HepG2 (cell line): ENCODE data around the gene NHERF2. TPM values are rescaled to one million over a fixed set of nuclear protein-coding genes. Genes with fewer than 3 reads are reported as not detected.

ENCODE experiments used
- ATAC-seq: fragments of 200-7000 bp; cut with Tn5 transposase; 3 replicates; pipeline ENCODE4 v1.9.1; 2020; ENCODE audit warnings: mild to moderate bottlenecking, moderate library complexity
- BruUV-seq: library from RNA; stranded (reverse); fragments of 400-500 nt; replicated peaks from 2 replicates; lab custom pipeline; 2021; lab: Mats Ljungman, UMichigan
- CTCF ChIA-PET: fragments of 300-600 bp; formaldehyde crosslinking; extraction: SDS; loops from one replicate; lab custom pipeline; 2021; ENCODE audit warnings: low total read pairs, inconsistent platforms, low intra/inter-chr PET ratio; lab: Yijun Ruan, JAX
- POLR2A ChIA-PET: fragments of 350-600 bp; sonication (Branson Sonifier 250); formaldehyde crosslinking; loops from one replicate; lab custom pipeline; 2020; ENCODE audit warnings: antibody characterized with exemption, inconsistent platforms; lab: Yijun Ruan, JAX
- DNase-seq: peaks from one replicate; pipeline ENCODE4 v3.0.0-alpha.2; 2015; ENCODE audit warnings: low spot score
- FAIRE-seq: peaks from 3 replicates; lab custom pipeline; 2011; peaks lifted over from hg19 to GRCh38; lab: Jason Lieb, UNC
- H2AFZ ChIP-seq: one replicate; pipeline ENCODE4 v1.6.1; 2011; ENCODE audit warnings: low read length, inconsistent platforms
- H3K27ac ChIP-seq: fragments of 300-600 bp; 3 replicates; pipeline ENCODE4 v1.8.0; 2011; ENCODE audit warnings: mixed run types, mild to moderate bottlenecking, mixed read lengths, low read length, inconsistent platforms; ENCODE audit not compliant: insufficient read depth; ENCODE audit errors: extremely low read length
- H3K27me3 ChIP-seq, 2 experiments: fragments of 200-600 bp in 1 of 2; 2 replicates in 1 of 2; 3 replicates in 1 of 2; pipeline versions ENCODE4 v1.6.0 to v1.8.0; 2011; ENCODE audit warnings: low read length in 2 of 2, mild to moderate bottlenecking in 2 of 2, moderate library complexity in 2 of 2, inconsistent platforms in 1 of 2; ENCODE audit not compliant: insufficient read depth in 2 of 2, control insufficient read depth in 1 of 2
- H3K36me3 ChIP-seq, 2 experiments: fragments of 200-600 bp in 1 of 2; replicated peaks in 1 of 2; 2 replicates in 1 of 2; 3 replicates in 1 of 2; pipeline versions ENCODE4 v1.5.1 to v1.8.0; 2011; ENCODE audit warnings: low read length in 2 of 2, inconsistent platforms in 1 of 2; ENCODE audit not compliant: insufficient read depth in 2 of 2, control insufficient read depth in 1 of 2
- H3K4me1 ChIP-seq: 2 replicates; pipeline ENCODE4 v1.5.1; 2012; ENCODE audit warnings: low read length, inconsistent platforms; ENCODE audit not compliant: insufficient read depth
- H3K4me2 ChIP-seq: 2 replicates; pipeline ENCODE4 v1.6.0; 2011; ENCODE audit warnings: low read depth, low read length, inconsistent platforms
- H3K4me3 ChIP-seq, 3 experiments: fragments of 200-600 bp in 1 of 3; sonication (generic), shearing (Covaris generic) in 1 of 3; replicated peaks in 1 of 3; 2 replicates each; pipeline ENCODE4 v1.5.1; 2011 to 2016; ENCODE audit warnings: low read length in 3 of 3, inconsistent platforms in 2 of 3, low read depth in 2 of 3, mild to moderate bottlenecking in 2 of 3, control low read depth in 1 of 3, mixed read lengths in 1 of 3; ENCODE audit not compliant: insufficient read depth in 1 of 3
- H3K79me2 ChIP-seq: one replicate; pipeline ENCODE4 v1.6.1; 2011; ENCODE audit warnings: low read length, inconsistent platforms; ENCODE audit not compliant: insufficient read depth
- H3K9ac ChIP-seq: 2 replicates; pipeline ENCODE4 v1.6.0; 2011; ENCODE audit warnings: mild to moderate bottlenecking, low read depth, low read length, inconsistent platforms; ENCODE audit not compliant: insufficient read depth
- H3K9me3 ChIP-seq: 2 replicates; pipeline ENCODE4 v1.5.1; 2012; ENCODE audit warnings: mild to moderate bottlenecking, low read length
- H4K20me1 ChIP-seq: 2 replicates; pipeline ENCODE4 v1.6.0; 2011; ENCODE audit warnings: inconsistent platforms, mild to moderate bottlenecking, low read length, moderate library complexity; ENCODE audit not compliant: insufficient read depth
- BORCS8-MEF2B ChIP-seq: sonication (generic); formaldehyde crosslinking; IDR thresholded peaks from 2 replicates; pipeline ENCODE4 v1.8.0; 2022; ENCODE audit warnings: mild to moderate bottlenecking, missing genetic modification reagents
- IRF1 ChIP-seq: sonication (generic); formaldehyde crosslinking; IDR thresholded peaks from 2 replicates; pipeline ENCODE4 v1.4.0; 2020; ENCODE audit warnings: low read depth, mild to moderate bottlenecking, missing genetic modification reagents
- KDM1A ChIP-seq: IDR thresholded peaks from 2 replicates; pipeline ENCODE4 v1.6.1; 2016; ENCODE audit warnings: missing compliant biosample characterization
- RCOR2 ChIP-seq: IDR thresholded peaks from 2 replicates; pipeline ENCODE4 v1.6.1; 2016; ENCODE audit warnings: missing biosample characterization, missing genetic modification reagents
- SCMH1 ChIP-seq: sonication (generic); formaldehyde crosslinking; IDR thresholded peaks from 2 replicates; pipeline ENCODE4 v1.9.0; 2021; ENCODE audit warnings: missing genetic modification reagents, mild to moderate bottlenecking, borderline replicate concordance
- SNRNP70 ChIP-seq: fragments of 200-400 bp; formaldehyde crosslinking; IDR thresholded peaks from 2 replicates; pipeline ENCODE4 v1.6.1; 2017; ENCODE audit warnings: mild to moderate bottlenecking, low read depth, low read length, moderate library complexity
- ZBTB14 ChIP-seq: sonication (generic); formaldehyde crosslinking; IDR thresholded peaks from 2 replicates; pipeline ENCODE4 v1.4.0; 2020; ENCODE audit warnings: missing genetic modification reagents
- ZIK1 ChIP-seq: sonication (generic); formaldehyde crosslinking; IDR thresholded peaks from 2 replicates; pipeline ENCODE4 v1.5.0; 2020; ENCODE audit warnings: mild to moderate bottlenecking, low read depth, missing genetic modification reagents, borderline replicate concordance
- ZNF17 ChIP-seq: sonication (generic); formaldehyde crosslinking; IDR thresholded peaks from 2 replicates; pipeline ENCODE4 v1.5.0; 2020; ENCODE audit warnings: mild to moderate bottlenecking, missing genetic modification reagents
- ZNF333 ChIP-seq: sonication (generic); formaldehyde crosslinking; IDR thresholded peaks from 2 replicates; pipeline ENCODE4 v1.4.0; 2020; ENCODE audit warnings: mild to moderate bottlenecking, missing genetic modification reagents, borderline replicate concordance
- ZNF343 ChIP-seq: sonication (generic); formaldehyde crosslinking; IDR thresholded peaks from 2 replicates; pipeline ENCODE4 v1.4.0; 2020; ENCODE audit warnings: mild to moderate bottlenecking, missing genetic modification reagents
- ZNF431 ChIP-seq: sonication (generic); formaldehyde crosslinking; IDR thresholded peaks from 2 replicates; pipeline ENCODE4 v1.9.0; 2022; ENCODE audit warnings: missing genetic modification reagents, low read depth, mild to moderate bottlenecking, borderline replicate concordance
- WGBS: methylation state at CpG from one replicate; pipeline ENCODE4 v1.1.6; 2017; ENCODE audit warnings: low lambda C conversion rate; 5-methylcytosine and 5-hydroxymethylcytosine counted together
- in situ Hi-C: cut with HindIII; loops from 2 replicates; pipeline ENCODE4 v1.10.0; 2017; ENCODE audit warnings: low pct_unique_long_range_greater_than_20kb; ENCODE audit not compliant: extremely low pct_ligation_motif_present
- intact Hi-C: fragments of 100-400 bp; cut with micrococcal nuclease; formaldehyde crosslinking; loops from one replicate; pipeline ENCODE4 v1.10.0; 2022; ENCODE audit not compliant: unreplicated experiment
- polyA plus RNA-seq, 8 experiments: library from polyadenylated mRNA; depleted of rRNA in 3 of 8; stranded (reverse) in 7 of 8; unstranded in 1 of 8; fragments of >200 nt; fragmentation: Illumina TruSeq in 4 of 8; extraction: Trizol in 4 of 8; gene quantifications; 2 replicates each; pipeline versions ENCODE4 v1.2.1 to v1.2.3, GENCODE V29; 2011 to 2016; ENCODE audit warnings: low read depth in 4 of 8, missing spikeins in 1 of 8, mixed read lengths in 1 of 8; ENCODE audit not compliant: insufficient read depth in 1 of 8
- total RNA-seq, 5 experiments: library from RNA; depleted of rRNA; stranded (reverse); fragments of >200 nt; fragmentation: Illumina TruSeq; extraction: Trizol; gene quantifications; 2 replicates each; pipeline ENCODE4 v1.2.3, GENCODE V29; 2016; ENCODE audit warnings: low read depth in 1 of 5
- TF ChIP-seq, protein P1 (sequence below): sonication (generic); formaldehyde crosslinking; IDR thresholded peaks from 2 replicates; pipeline ENCODE4 v1.5.1; 2020; ENCODE audit warnings: missing genetic modification reagents, mild to moderate bottlenecking, borderline replicate concordance
- TF ChIP-seq, protein P2 (sequence below): IDR thresholded peaks from 2 replicates; pipeline ENCODE4 v1.6.1; 2016; ENCODE audit warnings: low read depth, control low read depth

The NHERF2 gene
- total and polyA plus RNA-seq, 2 of the 13 experiments (the other 11 are each of a cell fraction or from before 2014, with no cell fraction given), result 23.7 to 39.3 TPM

DNA sequence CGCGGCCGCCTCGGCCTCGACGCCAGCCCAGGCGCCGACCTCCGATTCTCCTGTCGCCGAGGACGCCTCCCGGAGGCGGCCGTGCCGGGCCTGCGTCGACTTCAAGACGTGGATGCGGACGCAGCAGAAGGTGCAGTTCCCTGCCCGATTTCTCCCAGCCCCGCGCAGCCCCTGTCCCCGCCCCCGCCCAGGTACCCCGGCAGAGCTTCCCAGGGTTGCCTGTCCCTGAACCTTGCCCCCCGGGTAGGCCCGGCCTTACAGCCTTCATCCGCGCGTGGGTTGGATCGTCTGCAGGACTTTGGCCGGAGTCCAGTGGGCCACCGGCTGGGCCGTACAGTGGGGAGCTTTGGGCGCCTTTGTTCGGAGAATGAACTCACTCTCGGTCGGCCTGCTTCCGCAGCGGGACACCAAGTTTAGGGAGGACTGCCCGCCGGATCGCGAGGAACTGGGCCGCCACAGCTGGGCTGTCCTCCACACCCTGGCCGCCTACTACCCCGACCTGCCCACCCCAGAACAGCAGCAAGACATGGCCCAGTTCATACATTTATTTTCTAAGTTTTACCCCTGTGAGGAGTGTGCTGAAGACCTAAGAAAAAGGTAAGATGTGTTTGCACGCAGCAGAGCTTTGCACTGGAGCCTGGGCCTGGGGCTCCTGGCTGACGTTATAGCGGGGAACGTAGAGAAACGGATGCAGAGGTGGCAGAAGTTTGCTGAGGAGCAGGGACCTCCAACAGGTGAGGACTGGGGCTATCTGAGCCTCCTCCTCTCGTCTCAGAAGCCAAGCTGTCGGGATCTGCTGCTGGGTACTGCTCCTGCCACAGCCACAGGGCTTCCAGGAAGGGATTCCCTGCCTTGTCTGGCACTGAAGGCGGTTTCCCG is 42.1 kb upstream of the NHERF2 start:
- 0% methylated on average over 13 of the region's 58 CpGs for WGBS
- DNase-seq (peak; percentile 39), FAIRE-seq (no peak), ATAC-seq (peak; percentile 11)
- Histone ChIP-seq H4K20me1 (no peaks in the 10 kb centered on the region), H3K27ac (peak overlapping the region; percentile 97), H3K9me3 (no peaks in the 10 kb centered on the region), H3K9ac (peak overlapping the region; percentile 95), H3K27me3 (peaks cover 0 to 4% of the 10 kb centered on the region in 2 experiments; a peak in 1 of 5 replicates), H3K36me3 (peaks cover 12 to 15% of the 10 kb centered on the region in 2 experiments; a peak in 4 of 5 replicates), H2AFZ (no peak overlapping the region), H3K4me1 (peaks cover 62% of the 10 kb centered on the region), H3K4me2 (peak overlapping the region; percentile 98), H3K79me2 (peaks cover 13% of the 10 kb centered on the region), H3K4me3 (peak overlapping the region; percentile 81 to 93 (median 84))
- intact Hi-C loops (no loop called here), in situ Hi-C loops (no loop called here)
- CTCF ChIA-PET, result interaction anchor here (1.2 kb wide), 1 partner anchor 20 kb away, joined by 4 read pairs; no protein-coding TSS in a partner anchor
- POLR2A ChIA-PET, result interaction anchor here (0.7 to 6.8 kb wide), 15 partner anchors 9 to 171 kb away, joined by 3 to 62 read pairs (median 6); partner anchors contain the start of genes MSRB1, RPS2, TBL3 and TRAF7
- BruUV-seq, result TSS peak; percentile 77
- TF ChIP-seq ZNF343 (CRISPR knock-in tag), result no peak
- TF ChIP-seq ZBTB14 (CRISPR knock-in tag), result no peak
- no peak; the same call in none of the 2 replicates for TF ChIP-seq BORCS8-MEF2B (CRISPR knock-in tag)
- no peak for TF ChIP-seq KDM1A
- TF ChIP-seq, protein P1, sequence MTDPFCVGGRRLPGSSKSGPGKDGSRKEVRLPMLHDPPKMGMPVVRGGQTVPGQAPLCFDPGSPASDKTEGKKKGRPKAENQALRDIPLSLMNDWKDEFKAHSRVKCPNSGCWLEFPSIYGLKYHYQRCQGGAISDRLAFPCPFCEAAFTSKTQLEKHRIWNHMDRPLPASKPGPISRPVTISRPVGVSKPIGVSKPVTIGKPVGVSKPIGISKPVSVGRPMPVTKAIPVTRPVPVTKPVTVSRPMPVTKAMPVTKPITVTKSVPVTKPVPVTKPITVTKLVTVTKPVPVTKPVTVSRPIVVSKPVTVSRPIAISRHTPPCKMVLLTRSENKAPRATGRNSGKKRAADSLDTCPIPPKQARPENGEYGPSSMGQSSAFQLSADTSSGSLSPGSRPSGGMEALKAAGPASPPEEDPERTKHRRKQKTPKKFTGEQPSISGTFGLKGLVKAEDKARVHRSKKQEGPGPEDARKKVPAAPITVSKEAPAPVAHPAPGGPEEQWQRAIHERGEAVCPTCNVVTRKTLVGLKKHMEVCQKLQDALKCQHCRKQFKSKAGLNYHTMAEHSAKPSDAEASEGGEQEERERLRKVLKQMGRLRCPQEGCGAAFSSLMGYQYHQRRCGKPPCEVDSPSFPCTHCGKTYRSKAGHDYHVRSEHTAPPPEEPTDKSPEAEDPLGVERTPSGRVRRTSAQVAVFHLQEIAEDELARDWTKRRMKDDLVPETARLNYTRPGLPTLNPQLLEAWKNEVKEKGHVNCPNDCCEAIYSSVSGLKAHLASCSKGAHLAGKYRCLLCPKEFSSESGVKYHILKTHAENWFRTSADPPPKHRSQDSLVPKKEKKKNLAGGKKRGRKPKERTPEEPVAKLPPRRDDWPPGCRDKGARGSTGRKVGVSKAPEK (CRISPR knock-in tag), result no peak
- no peak for TF ChIP-seq SCMH1 (CRISPR knock-in tag)
- TF ChIP-seq RCOR2 (CRISPR knock-in tag), result no peak
- TF ChIP-seq IRF1 (CRISPR knock-in tag), result no peak
- no peak for TF ChIP-seq SNRNP70
- no peak for TF ChIP-seq ZIK1 (CRISPR knock-in tag)
- no peak for TF ChIP-seq ZNF333 (CRISPR knock-in tag)
- TF ChIP-seq ZNF17 (CRISPR knock-in tag), result no peak
- TF ChIP-seq, protein P2, sequence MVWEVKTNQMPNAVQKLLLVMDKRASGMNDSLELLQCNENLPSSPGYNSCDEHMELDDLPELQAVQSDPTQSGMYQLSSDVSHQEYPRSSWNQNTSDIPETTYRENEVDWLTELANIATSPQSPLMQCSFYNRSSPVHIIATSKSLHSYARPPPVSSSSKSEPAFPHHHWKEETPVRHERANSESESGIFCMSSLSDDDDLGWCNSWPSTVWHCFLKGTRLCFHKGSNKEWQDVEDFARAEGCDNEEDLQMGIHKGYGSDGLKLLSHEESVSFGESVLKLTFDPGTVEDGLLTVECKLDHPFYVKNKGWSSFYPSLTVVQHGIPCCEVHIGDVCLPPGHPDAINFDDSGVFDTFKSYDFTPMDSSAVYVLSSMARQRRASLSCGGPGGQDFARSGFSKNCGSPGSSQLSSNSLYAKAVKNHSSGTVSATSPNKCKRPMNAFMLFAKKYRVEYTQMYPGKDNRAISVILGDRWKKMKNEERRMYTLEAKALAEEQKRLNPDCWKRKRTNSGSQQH (CRISPR knock-in tag), result no peak
- no peak for TF ChIP-seq ZNF431 (CRISPR knock-in tag)
